K562 (cell line): ENCODE data around the gene CELSR2. TPM values are rescaled to one million over a fixed set of nuclear protein-coding genes. Genes with fewer than 3 reads are reported as not detected.

Experiments
- EGR1 ChIP-seq: fragments of 450-650 bp; conservative IDR thresholded peaks from 2 replicates; pipeline ENCODE4 v1.6.1; 2017; ENCODE audit warnings: mild to moderate bottlenecking
- ELF4 ChIP-seq: fragments of 450-650 bp; formaldehyde crosslinking; IDR thresholded peaks from 2 replicates; pipeline ENCODE4 v1.4.0; 2022; ENCODE audit warnings: missing genetic modification characterization
- FOXP4 ChIP-seq: sonication (generic); formaldehyde crosslinking; IDR thresholded peaks from 2 replicates; pipeline ENCODE4 v1.8.0; 2022; ENCODE audit warnings: mild to moderate bottlenecking, missing genetic modification reagents, borderline replicate concordance
- HDAC2 ChIP-seq: fragments of 450-650 bp; IDR thresholded peaks from 2 replicates; pipeline ENCODE4 v1.6.1; 2016; ENCODE audit warnings: mild to moderate bottlenecking
- LCOR ChIP-seq: sonication (generic); formaldehyde crosslinking; IDR thresholded peaks from 2 replicates; pipeline ENCODE4 v1.8.0; 2022; ENCODE audit warnings: mild to moderate bottlenecking, missing genetic modification reagents
- POLR2A ChIP-seq: fragments of 450-650 bp; conservative IDR thresholded peaks from 2 replicates; pipeline ENCODE4 v1.6.1; 2016
- SMARCA5 ChIP-seq: fragments of 450-650 bp; IDR thresholded peaks from 2 replicates; pipeline ENCODE4 v1.6.1; 2016
- SOX6 ChIP-seq: fragments of 450-650 bp; IDR thresholded peaks from 2 replicates; pipeline ENCODE4 v1.6.1; 2014; ENCODE audit warnings: mild to moderate bottlenecking
- SUPT5H ChIP-seq: fragments of 450-650 bp; IDR thresholded peaks from 2 replicates; pipeline ENCODE4 v1.6.1; 2016
- TFAP4 ChIP-seq: sonication (generic); formaldehyde crosslinking; IDR thresholded peaks from 2 replicates; pipeline ENCODE4 v1.8.0; 2022; ENCODE audit warnings: missing genetic modification reagents, mild to moderate bottlenecking, moderate library complexity, borderline replicate concordance
- TRIM25 ChIP-seq: fragments of 450-650 bp; IDR thresholded peaks from 2 replicates; pipeline ENCODE4 v1.7.0; 2016; ENCODE audit warnings: borderline replicate concordance
- ZBTB26 ChIP-seq: fragments of 450-650 bp; formaldehyde crosslinking; IDR thresholded peaks from 2 replicates; pipeline ENCODE4 v1.4.0; 2022; ENCODE audit warnings: missing genetic modification characterization
- ZNF133 ChIP-seq: fragments of 250-450 bp; sonication (Bioruptor Pico); IDR thresholded peaks from 2 replicates; pipeline ENCODE4 v1.4.0; 2020; ENCODE audit warnings: mild to moderate bottlenecking
- ZNF280B ChIP-seq: fragments of 250-450 bp; sonication (Bioruptor Pico); IDR thresholded peaks from 2 replicates; pipeline ENCODE4 v1.5.1; 2021; ENCODE audit warnings: mild to moderate bottlenecking
- polyA plus RNA-seq, 8 experiments: library from polyadenylated mRNA; depleted of rRNA in 4 of 8; stranded (reverse) in 5 of 8; unstranded in 3 of 8; fragments of >200 nt; fragmentation: Nextera tagmentation in 2 of 8; fragmentation: Illumina TruSeq in 1 of 8; extraction: Ambion mirVana in 2 of 8; extraction: Trizol in 1 of 8; gene quantifications; 2 replicates each; pipeline versions ENCODE4 v1.2.1 to v1.2.3, GENCODE V29; 2011 to 2014; ENCODE audit warnings: inconsistent platforms in 1 of 8, missing spikeins in 1 of 8
- total RNA-seq, 7 experiments: library from RNA; depleted of rRNA in 6 of 7; stranded (reverse); fragments of >200 nt in 6 of 7; fragmentation: Illumina TruSeq in 2 of 7; extraction: Trizol in 2 of 7; gene quantifications; 2 replicates each; pipeline versions ENCODE4 v1.2.1 to v1.2.3, GENCODE V29; 2011 to 2021; ENCODE audit warnings: low replicate concordance in 1 of 7
- TF ChIP-seq, protein P1 (sequence below), 3 experiments: fragments of 200-800 bp in 1 of 3; fragments of 250-450 bp in 1 of 3; fragments of 450-650 bp in 1 of 3; sonication (Bioruptor Pico) in 1 of 3; sonication (Bioruptor generic) in 1 of 3; formaldehyde crosslinking in 1 of 3; IDR thresholded peaks; 2 replicates each; pipeline versions ENCODE4 v1.6.1 to v1.8.0; 2016 to 2022; ENCODE audit warnings: mild to moderate bottlenecking in 2 of 3, missing genetic modification characterization in 2 of 3, missing compliant biosample characterization in 1 of 3, moderate library complexity in 1 of 3

CELSR2 gene
- total and polyA plus RNA-seq, 9 of the 15 experiments (the other 6 are each of a cell fraction or from before 2014, with no cell fraction given) = 0.31 to 21.9 (median 4.2) TPM

GRCh38 chr1:109240158-109241152 is 8.9 kb upstream of the CELSR2 start (continued):
- TF ChIP-seq LCOR (CRISPR knock-in tag) (no peak), SMARCA5 (no peak), TRIM25 (no peak), FOXP4 (CRISPR knock-in tag) (no peak), TFAP4 (CRISPR knock-in tag) (peak; percentile 56; the same call in 1 of the 2 replicates), ZNF280B (CRISPR knock-in tag) (0 out of 2 replicates have a peak, but pooled peaks have one; percentile 11), ZBTB26 (CRISPR knock-in tag) (peak; percentile 2; the same call in 1 of the 2 replicates), SOX6 (0 out of 2 replicates have a peak, but pooled peaks have one; percentile 22), ELF4 (CRISPR knock-in tag) (peak; percentile 79), SUPT5H (peak; percentile 76), EGR1 (peak; percentile 31; the same call in 1 of the 2 replicates), POLR2A (peak; percentile 69), ZNF133 (CRISPR knock-in tag) (no peak), HDAC2 (no peak)
- TF ChIP-seq, protein P1, sequence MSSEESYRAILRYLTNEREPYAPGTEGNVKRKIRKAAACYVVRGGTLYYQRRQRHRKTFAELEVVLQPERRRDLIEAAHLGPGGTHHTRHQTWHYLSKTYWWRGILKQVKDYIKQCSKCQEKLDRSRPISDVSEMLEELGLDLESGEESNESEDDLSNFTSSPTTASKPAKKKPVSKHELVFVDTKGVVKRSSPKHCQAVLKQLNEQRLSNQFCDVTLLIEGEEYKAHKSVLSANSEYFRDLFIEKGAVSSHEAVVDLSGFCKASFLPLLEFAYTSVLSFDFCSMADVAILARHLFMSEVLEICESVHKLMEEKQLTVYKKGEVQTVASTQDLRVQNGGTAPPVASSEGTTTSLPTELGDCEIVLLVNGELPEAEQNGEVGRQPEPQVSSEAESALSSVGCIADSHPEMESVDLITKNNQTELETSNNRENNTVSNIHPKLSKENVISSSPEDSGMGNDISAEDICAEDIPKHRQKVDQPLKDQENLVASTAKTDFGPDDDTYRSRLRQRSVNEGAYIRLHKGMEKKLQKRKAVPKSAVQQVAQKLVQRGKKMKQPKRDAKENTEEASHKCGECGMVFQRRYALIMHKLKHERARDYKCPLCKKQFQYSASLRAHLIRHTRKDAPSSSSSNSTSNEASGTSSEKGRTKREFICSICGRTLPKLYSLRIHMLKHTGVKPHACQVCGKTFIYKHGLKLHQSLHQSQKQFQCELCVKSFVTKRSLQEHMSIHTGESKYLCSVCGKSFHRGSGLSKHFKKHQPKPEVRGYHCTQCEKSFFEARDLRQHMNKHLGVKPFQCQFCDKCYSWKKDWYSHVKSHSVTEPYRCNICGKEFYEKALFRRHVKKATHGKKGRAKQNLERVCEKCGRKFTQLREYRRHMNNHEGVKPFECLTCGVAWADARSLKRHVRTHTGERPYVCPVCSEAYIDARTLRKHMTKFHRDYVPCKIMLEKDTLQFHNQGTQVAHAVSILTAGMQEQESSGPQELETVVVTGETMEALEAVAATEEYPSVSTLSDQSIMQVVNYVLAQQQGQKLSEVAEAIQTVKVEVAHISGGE (CRISPR knock-in tag; IDR thresholded peaks at IDR 0.05) = peak in 1 of 3 experiments; percentile 81; a peak in 1 of 6 replicates
